Endothelial cell of umbilical vein (primary cell): Measurements from ENCODE around the gene RTN4RL1. TPM values are rescaled to one million over a fixed set of nuclear protein-coding genes. Genes with fewer than 3 reads are reported as not detected.

ENCODE experiments used
- BruUV-seq: library from RNA; stranded (reverse); fragments of 400-500 nt; replicated peaks from 2 replicates; lab custom pipeline; 2021; lab: Mats Ljungman, UMichigan
- CTCF ChIA-PET: fragments of 300-600, 350-600 bp; sonication (Branson Sonifier 250); formaldehyde crosslinking; loops from one replicate; lab custom pipeline; 2021; ENCODE audit warnings: antibody characterized with exemption, inconsistent platforms; lab: Charles Lee
- POLR2A ChIA-PET: fragments of 300-600, 350-600 bp; sonication (Branson Sonifier 250); formaldehyde crosslinking; loops from one replicate; lab custom pipeline; 2021; ENCODE audit warnings: antibody characterized with exemption, inconsistent platforms; lab: Charles Lee
- DNase-seq: peaks from one replicate; pipeline ENCODE4 v3.0.0-alpha.2; 2011; ENCODE audit warnings: low read depth, low spot score
- FAIRE-seq: peaks from 2 replicates; lab custom pipeline; 2011; peaks lifted over from hg19 to GRCh38; lab: Jason Lieb, UNC
- H2AFZ ChIP-seq: 2 replicates; pipeline ENCODE4 v1.6.0; 2012; ENCODE audit warnings: low read depth, low read length, control low read depth, inconsistent platforms
- H3K27ac ChIP-seq: 2 replicates; pipeline ENCODE4 v1.5.1; 2011; ENCODE audit warnings: low read depth, mild to moderate bottlenecking, control low read depth, low read length, moderate library complexity; ENCODE audit not compliant: insufficient read depth
- H3K27me3 ChIP-seq, 2 experiments: 2 replicates each; pipeline versions ENCODE4 v1.6.0 to v1.6.1; 2011; ENCODE audit warnings: low read length in 2 of 2, mixed read lengths in 1 of 2; ENCODE audit not compliant: control insufficient read depth in 2 of 2, insufficient read depth in 2 of 2
- H3K36me3 ChIP-seq, 2 experiments: 2 replicates in 1 of 2; 3 replicates in 1 of 2; pipeline ENCODE4 v1.5.1; 2011; ENCODE audit warnings: low read length in 2 of 2, mild to moderate bottlenecking in 1 of 2, moderate library complexity in 1 of 2; ENCODE audit not compliant: control insufficient read depth in 2 of 2, insufficient read depth in 2 of 2; ENCODE audit errors: extremely low read depth in 1 of 2
- H3K4me1 ChIP-seq: 3 replicates; pipeline ENCODE4 v1.5.1; 2011; ENCODE audit warnings: mild to moderate bottlenecking, low read length; ENCODE audit not compliant: control insufficient read depth, insufficient read depth; ENCODE audit errors: extremely low read depth
- H3K4me2 ChIP-seq: 2 replicates; pipeline ENCODE4 v1.6.1; 2011; ENCODE audit warnings: low read length, control low read depth, mixed read lengths; ENCODE audit not compliant: insufficient read depth
- H3K4me3 ChIP-seq, 3 experiments: fragments of 200-600 bp in 1 of 3; sonication (generic), shearing (Covaris generic) in 1 of 3; replicated peaks in 1 of 3; 2 replicates each; pipeline ENCODE4 v1.5.1; 2011 to 2016; ENCODE audit warnings: control low read depth in 3 of 3, low read length in 3 of 3, mild to moderate bottlenecking in 2 of 3, inconsistent platforms in 1 of 3, low read depth in 1 of 3, moderate library complexity in 1 of 3; ENCODE audit not compliant: insufficient read depth in 1 of 3
- H3K79me2 ChIP-seq: 2 replicates; pipeline ENCODE4 v1.6.0; 2012; ENCODE audit warnings: low read length, inconsistent platforms; ENCODE audit not compliant: control insufficient read depth, insufficient read depth
- H3K9ac ChIP-seq: replicated peaks from 2 replicates; pipeline ENCODE3; 2011; ENCODE audit warnings: low read length, control low read depth; ENCODE audit not compliant: insufficient read depth; ENCODE audit errors: extremely low read depth
- H3K9me1 ChIP-seq: replicated peaks from 3 replicates; pipeline ENCODE4 v1.6.0; 2011; ENCODE audit warnings: mild to moderate bottlenecking, low read length; ENCODE audit not compliant: control insufficient read depth, insufficient read depth; ENCODE audit errors: extremely low read depth
- H3K9me3 ChIP-seq: replicated peaks from 2 replicates; pipeline ENCODE4 v1.5.1; 2012; ENCODE audit warnings: low read length, inconsistent platforms; ENCODE audit not compliant: control insufficient read depth, insufficient read depth
- H4K20me1 ChIP-seq: replicated peaks from 2 replicates; pipeline ENCODE3; 2011; ENCODE audit warnings: mild to moderate bottlenecking, low read length; ENCODE audit not compliant: control insufficient read depth, insufficient read depth; ENCODE audit errors: extremely low read depth
- CTCF ChIP-seq, 2 donors: IDR thresholded peaks; 1 replicate in 1 of 2; 2 replicates in 1 of 2; pipeline ENCODE4 v1.5.1; 2011; ENCODE audit warnings: low read length in 2 of 2, mild to moderate bottlenecking in 2 of 2, moderate library complexity in 2 of 2, control low read depth in 1 of 2, inconsistent platforms in 1 of 2, low read depth in 1 of 2; ENCODE audit not compliant: insufficient read depth in 1 of 2; ENCODE audit errors: extremely low read depth in 1 of 2
- EZH2 ChIP-seq: IDR thresholded peaks from 2 replicates; pipeline ENCODE4 v1.6.1; 2012; ENCODE audit warnings: borderline replicate concordance, low read depth, mild to moderate bottlenecking, moderate library complexity, low read length, inconsistent platforms; ENCODE audit not compliant: severe bottlenecking
- FOS ChIP-seq: IDR thresholded peaks from 2 replicates; pipeline ENCODE4 v1.6.1; 2011; ENCODE audit warnings: mild to moderate bottlenecking, low read length, moderate library complexity, borderline replicate concordance; ENCODE audit not compliant: insufficient read depth
- GATA2 ChIP-seq: IDR thresholded peaks from 2 replicates; pipeline ENCODE4 v1.7.0; 2011; ENCODE audit warnings: low read depth, mild to moderate bottlenecking, moderate library complexity, mixed read lengths, low read length; ENCODE audit not compliant: insufficient read length, insufficient read depth
- JUN ChIP-seq: IDR thresholded peaks from 2 replicates; pipeline ENCODE4 v1.6.1; 2011; ENCODE audit warnings: borderline replicate concordance, low read depth; ENCODE audit not compliant: insufficient read length, insufficient read depth
- MAX ChIP-seq: IDR thresholded peaks from 2 replicates; pipeline ENCODE4 v1.6.1; 2011; ENCODE audit not compliant: insufficient read depth, insufficient read length
- MYC ChIP-seq: IDR thresholded peaks from one replicate; pipeline ENCODE4 v1.6.1; 2011; ENCODE audit warnings: mild to moderate bottlenecking, low read depth, low read length
- POLR2A ChIP-seq: IDR thresholded peaks from 2 replicates; pipeline ENCODE4 v1.6.1; 2012; ENCODE audit warnings: low read depth, mild to moderate bottlenecking, control low read depth, low read length
- POLR2AphosphoS5 ChIP-seq: IDR thresholded peaks from 2 replicates; pipeline ENCODE4 v1.6.1; 2012; ENCODE audit warnings: low read depth, mild to moderate bottlenecking, control low read depth, low read length, moderate library complexity; ENCODE audit not compliant: insufficient read depth
- dilution Hi-C: fragments of 300-500 bp; cut with MboI; formaldehyde crosslinking; loops from one replicate; pipeline ENCODE4 v1.15.0; 2019; ENCODE audit warnings: low sequenced_read_pairs; ENCODE audit not compliant: extremely low pct_ligation_motif_present
- intact Hi-C: fragments of 100-400 bp; cut with micrococcal nuclease; formaldehyde crosslinking; loops from one replicate; pipeline ENCODE4 v1.10.0; 2022
- polyA plus RNA-seq, 4 experiments: library from polyadenylated mRNA; depleted of rRNA in 3 of 4; stranded (reverse) in 3 of 4; unstranded in 1 of 4; fragments of >200 nt; gene quantifications; 2 replicates each; pipeline versions ENCODE4 v1.2.1 to v1.2.3, GENCODE V29; 2011 to 2012; ENCODE audit warnings: missing spikeins in 1 of 4
- total RNA-seq: library from RNA; stranded (reverse); gene quantifications from 2 replicates; pipeline ENCODE4 v1.2.3, GENCODE V29; 2021

The RTN4RL1 gene
- total and polyA plus RNA-seq, 2 donors (not counting 3 experiments of a cell fraction or from before 2014, with no cell fraction given): 0.04 TPM; not detected in 1

GRCh38 chr17:1996800-1997288 is 28.3 kb downstream of the RTN4RL1 start:
- no peak for DNase-seq
- no TSS peak for BruUV-seq
- Histone ChIP-seq H3K4me1 (peaks cover 4% of the 10 kb centered on the region), H3K27me3 (peaks cover 12 to 20% of the 10 kb centered on the region in 2 experiments), H4K20me1 (no peaks in the 10 kb centered on the region), H3K4me3 (no peak overlapping the region), H3K79me2 (no peaks in the 10 kb centered on the region), H3K9me3 (no peaks in the 10 kb centered on the region), H3K36me3 (no peaks in the 10 kb centered on the region), H3K9ac (no peak overlapping the region), H3K27ac (no peak overlapping the region), H3K4me2 (no peak overlapping the region), H3K9me1 (no peaks in the 10 kb centered on the region), H2AFZ (no peak overlapping the region)
- dilution Hi-C loops: no loop called here
- intact Hi-C loops: no loop called here
- TF ChIP-seq EZH2 (no peak), POLR2A (no peak), CTCF (IDR thresholded peaks at IDR 0.05; ENCODE audit: extremely low read depth in 1 of 2, insufficient read depth in 1 of 2, low read depth in 1 of 2, low read length in 2 of 2) (no peak), GATA2 (no peak), JUN (no peak), POLR2AphosphoS5 (no peak), FOS (no peak), MYC (no peak), MAX (no peak)
- CTCF ChIA-PET: no interaction called here
- FAIRE-seq: no peak
- POLR2A ChIA-PET: no interaction called here
